ENCODE results near the gene GJD3. TPM values are rescaled to one million over a fixed set of nuclear protein-coding genes. Genes with fewer than 3 reads are reported as not detected.
A peak's percentile ranks its signal among the peaks of the same experiment; 100 is the strongest.

GJD3 gene
- total RNA-seq, 6 donors from 2014 or later, result 1.7 to 8.4 (median 4.5) TPM; not detected in 2

DNA sequence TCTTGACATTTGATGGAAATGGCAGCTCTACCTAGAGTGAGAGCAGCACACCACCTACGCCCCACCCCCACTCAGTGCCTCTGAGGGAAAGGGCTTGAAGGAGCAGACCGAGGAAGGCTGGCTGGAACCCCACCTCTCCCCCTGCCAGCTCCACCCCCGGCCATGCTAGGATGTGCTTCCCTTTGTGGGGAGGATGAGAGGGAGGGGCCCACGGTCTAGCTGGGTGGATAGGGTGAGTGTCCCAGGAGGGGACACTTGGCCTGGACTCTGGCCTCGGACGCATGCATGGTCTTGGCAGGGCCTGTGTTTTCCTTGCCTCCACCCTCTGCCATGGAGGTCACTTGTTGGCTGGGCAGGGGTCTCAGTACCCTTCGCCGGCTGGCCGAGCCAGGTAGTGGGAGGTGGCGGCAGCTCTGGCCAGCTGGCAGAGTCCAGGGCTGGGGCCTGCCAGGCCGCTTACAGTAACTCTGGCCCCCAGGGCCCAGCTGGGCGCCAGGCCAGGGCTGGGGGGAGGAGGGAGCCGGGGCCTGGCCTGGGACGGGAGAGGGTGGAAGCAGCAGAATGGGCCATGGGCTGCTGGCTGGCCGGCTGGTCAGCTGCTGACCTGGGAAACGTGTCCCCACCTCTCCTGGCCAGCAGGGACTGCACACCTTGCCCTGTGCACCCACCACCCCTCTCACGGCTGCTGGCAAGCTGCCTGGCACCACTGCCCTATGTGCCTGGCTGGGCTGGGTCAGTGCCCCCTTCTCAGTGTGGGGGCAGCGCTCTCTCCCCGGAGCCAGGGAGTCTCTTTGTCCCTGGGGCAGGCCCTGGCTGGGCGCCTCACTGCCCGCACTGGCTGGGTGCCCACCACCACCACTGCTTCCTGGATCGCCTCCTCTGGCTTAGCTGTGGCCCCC is 32.5 kb downstream of the GJD3 start:
- TF ChIP-seq EP300 (IDR thresholded peaks at IDR 0.05) (peak in 3 of 4 donors; percentile 38 to 63 (median 42)), POLR2AphosphoS5 (IDR thresholded peaks at IDR 0.05) (peak; percentile 64 to 73), POLR2A (IDR thresholded peaks at IDR 0.05) (peak in 1 of 4 donors; percentile 52)
- TF ChIP-seq, protein P1, sequence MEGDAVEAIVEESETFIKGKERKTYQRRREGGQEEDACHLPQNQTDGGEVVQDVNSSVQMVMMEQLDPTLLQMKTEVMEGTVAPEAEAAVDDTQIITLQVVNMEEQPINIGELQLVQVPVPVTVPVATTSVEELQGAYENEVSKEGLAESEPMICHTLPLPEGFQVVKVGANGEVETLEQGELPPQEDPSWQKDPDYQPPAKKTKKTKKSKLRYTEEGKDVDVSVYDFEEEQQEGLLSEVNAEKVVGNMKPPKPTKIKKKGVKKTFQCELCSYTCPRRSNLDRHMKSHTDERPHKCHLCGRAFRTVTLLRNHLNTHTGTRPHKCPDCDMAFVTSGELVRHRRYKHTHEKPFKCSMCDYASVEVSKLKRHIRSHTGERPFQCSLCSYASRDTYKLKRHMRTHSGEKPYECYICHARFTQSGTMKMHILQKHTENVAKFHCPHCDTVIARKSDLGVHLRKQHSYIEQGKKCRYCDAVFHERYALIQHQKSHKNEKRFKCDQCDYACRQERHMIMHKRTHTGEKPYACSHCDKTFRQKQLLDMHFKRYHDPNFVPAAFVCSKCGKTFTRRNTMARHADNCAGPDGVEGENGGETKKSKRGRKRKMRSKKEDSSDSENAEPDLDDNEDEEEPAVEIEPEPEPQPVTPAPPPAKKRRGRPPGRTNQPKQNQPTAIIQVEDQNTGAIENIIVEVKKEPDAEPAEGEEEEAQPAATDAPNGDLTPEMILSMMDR (IDR thresholded peaks at IDR 0.05), result peak in 3 of 6 experiments; percentile 12 to 36 (median 19)
- Histone ChIP-seq H3K4me3 (peak overlapping the region in 3 of 4 donors; percentile 10 to 29 (median 29)), H3K9me3 (no peaks in the 10 kb centered on the region), H3K27me3 (no peaks in the 10 kb centered on the region), H3K4me1 (peaks cover 94 to 100% (median 97%) of the 10 kb centered on the region in 4 donors), H3K36me3 (peaks cover 0 to 11% (median 3%) of the 10 kb centered on the region in 4 donors), H3K27ac (peak overlapping the region; percentile 93 to 96 (median 96))
- 9 to 17% methylated on average over 4 to 12 of the region's 22 CpGs for WGBS, 2 donors
- ATAC-seq (ENCODE audit: low FRiP score in 2 of 2) (peak; percentile 81 to 84), DNase-seq (peak; percentile 94 to 96)

DNA sequence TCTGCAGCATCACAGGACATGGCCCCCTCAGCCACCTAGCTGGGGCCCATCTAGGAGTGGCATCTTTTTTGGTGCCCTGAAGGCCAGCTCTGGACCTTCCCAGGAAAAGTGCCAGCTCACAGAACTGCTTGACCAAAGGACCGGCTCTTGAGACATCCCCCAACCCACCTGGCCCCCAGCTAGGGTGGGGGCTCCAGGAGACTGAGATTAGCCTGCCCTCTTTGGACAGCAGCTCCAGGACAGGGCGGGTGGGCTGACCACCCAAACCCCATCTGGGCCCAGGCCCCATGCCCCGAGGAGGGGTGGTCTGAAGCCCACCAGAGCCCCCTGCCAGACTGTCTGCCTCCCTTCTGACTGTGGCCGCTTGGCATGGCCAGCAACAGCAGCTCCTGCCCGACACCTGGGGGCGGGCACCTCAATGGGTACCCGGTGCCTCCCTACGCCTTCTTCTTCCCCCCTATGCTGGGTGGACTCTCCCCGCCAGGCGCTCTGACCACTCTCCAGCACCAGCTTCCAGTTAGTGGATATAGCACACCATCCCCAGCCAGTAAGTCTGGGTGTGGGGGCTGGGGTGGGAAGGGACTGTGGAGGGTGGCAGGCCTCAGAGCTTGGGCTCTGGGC is 33.6 kb downstream of the GJD3 start:
- Histone ChIP-seq H3K9me3 (no peaks in the 10 kb centered on the region), H3K4me1 (peaks cover 100% of the 10 kb centered on the region in 4 donors), H3K36me3 (peaks cover 0 to 11% (median 3%) of the 10 kb centered on the region in 4 donors), H3K27ac (peak overlapping the region; percentile 93 to 96 (median 96)), H3K4me3 (peak overlapping the region in 1 of 4 donors; percentile 29), H3K27me3 (no peaks in the 10 kb centered on the region)
- DNase-seq (no peak), ATAC-seq (ENCODE audit: low FRiP score in 2 of 2) (no peak)
- 81 to 85% methylated on average over 8 to 9 of the region's 10 CpGs for WGBS, 2 donors
- TF ChIP-seq EP300 (IDR thresholded peaks at IDR 0.05) (no peak), POLR2AphosphoS5 (IDR thresholded peaks at IDR 0.05) (no peak), POLR2A (IDR thresholded peaks at IDR 0.05) (no peak)
- TF ChIP-seq, protein P1 (IDR thresholded peaks at IDR 0.05), result no peak

DNA sequence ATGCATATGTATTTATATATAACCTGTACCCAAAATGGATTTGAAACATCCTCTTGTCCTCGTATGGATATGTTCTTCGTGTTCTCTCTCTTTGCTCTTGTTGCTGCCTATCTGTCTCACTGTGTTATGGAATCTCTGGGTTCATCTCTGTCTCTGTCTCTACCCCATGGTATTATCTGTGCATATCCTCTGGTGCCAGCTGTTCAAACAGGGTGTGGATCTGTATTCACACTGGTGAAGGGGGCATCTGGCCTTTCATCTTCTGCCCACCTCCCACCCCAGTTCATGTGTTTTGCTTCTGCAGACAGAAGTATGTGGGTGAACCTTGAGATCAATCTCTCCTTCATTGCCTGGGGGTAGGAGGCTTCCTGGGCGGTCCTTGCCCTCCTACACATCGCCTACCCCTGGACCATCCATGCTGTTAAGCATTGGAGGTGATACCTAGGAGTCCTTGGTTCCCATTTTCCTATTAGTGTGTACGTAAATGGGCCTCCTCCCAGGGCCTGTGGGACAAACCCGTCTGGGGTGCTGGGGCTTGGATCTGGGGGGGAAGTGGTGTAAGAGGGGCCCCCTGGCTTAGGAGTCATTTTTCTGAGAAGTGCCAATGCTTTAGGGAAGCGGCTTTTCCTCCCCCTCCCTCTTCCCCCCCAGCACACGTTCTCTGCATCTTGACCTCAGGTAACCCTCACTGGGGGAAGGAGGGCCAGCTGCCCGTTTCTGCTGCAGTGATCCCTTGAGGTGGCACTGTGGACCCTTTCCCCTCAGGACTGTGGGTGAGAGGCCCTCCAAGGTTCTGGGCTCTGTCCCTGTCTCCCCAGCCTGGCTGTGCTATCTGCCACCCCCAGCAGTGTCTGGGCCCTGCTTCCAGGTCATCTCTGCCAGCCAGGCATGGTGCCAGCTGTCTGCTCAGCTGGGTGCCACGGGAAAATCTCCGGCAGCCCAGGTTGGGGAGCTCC is 34.4 kb downstream of the GJD3 start:
- Histone ChIP-seq H3K9me3 (no peaks in the 10 kb centered on the region), H3K36me3 (peaks cover 0 to 11% (median 3%) of the 10 kb centered on the region in 4 donors), H3K27ac (peak overlapping the region; percentile 93 to 96 (median 96)), H3K4me1 (peaks cover 100% of the 10 kb centered on the region in 4 donors), H3K27me3 (no peaks in the 10 kb centered on the region), H3K4me3 (peak overlapping the region in 1 of 4 donors; percentile 29)
- TF ChIP-seq, protein P1 (IDR thresholded peaks at IDR 0.05), result peak in 1 of 6 experiments; percentile 6
- TF ChIP-seq POLR2AphosphoS5 (IDR thresholded peaks at IDR 0.05) (peak; percentile 66 to 69), EP300 (IDR thresholded peaks at IDR 0.05) (no peak), POLR2A (IDR thresholded peaks at IDR 0.05) (no peak)
- WGBS, 2 donors, result 19 to 28% methylated on average over 7 to 11 of the region's 11 CpGs
- ATAC-seq (ENCODE audit: low FRiP score in 2 of 2) (peak; percentile 23 to 56), DNase-seq (peak in 1 of 2 donors; percentile 81)

DNA sequence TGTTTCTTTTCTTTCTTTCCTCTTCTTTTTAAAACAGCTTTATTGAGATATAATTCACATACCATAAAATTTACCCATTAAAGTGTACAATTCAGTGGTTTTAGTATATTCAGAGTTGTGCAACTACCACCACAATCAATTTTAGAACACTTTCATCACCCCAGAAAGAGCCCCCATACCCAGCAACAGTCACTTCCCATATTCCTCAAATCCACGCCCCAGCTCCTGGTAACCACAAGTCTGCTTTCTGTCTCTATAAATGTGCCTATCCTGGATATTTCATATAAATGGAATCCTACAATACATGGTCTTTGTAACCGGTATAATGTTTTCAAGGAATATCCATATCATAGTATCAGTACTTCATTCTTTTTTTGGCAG is 36.2 kb downstream of the GJD3 start:
- ATAC-seq (ENCODE audit: low FRiP score in 2 of 2), result no peak
- peaks cover 100% of the 10 kb centered on the region in 4 donors for H3K4me1 ChIP-seq
- 71 to 87% methylated on average over 2 of the region's 2 CpGs for WGBS, 2 donors

More for the DNA sequence above, 36.2 kb downstream of the GJD3 start:
- TF ChIP-seq POLR2AphosphoS5 (IDR thresholded peaks at IDR 0.05) (no peak), POLR2A (IDR thresholded peaks at IDR 0.05) (no peak), EP300 (IDR thresholded peaks at IDR 0.05) (no peak)
- TF ChIP-seq, protein P1 (IDR thresholded peaks at IDR 0.05), result no peak
- DNase-seq, result no peak
- Histone ChIP-seq H3K27ac (peak overlapping the region; percentile 93 to 96 (median 96)), H3K27me3 (no peaks in the 10 kb centered on the region), H3K9me3 (no peaks in the 10 kb centered on the region), H3K4me3 (no peak overlapping the region), H3K36me3 (peaks cover 0 to 11% (median 3%) of the 10 kb centered on the region in 4 donors)
